IMR-90 (cell line): ENCODE data around the gene DOK1. TPM values are rescaled to one million over a fixed set of nuclear protein-coding genes. Genes with fewer than 3 reads are reported as not detected.

ENCODE experiments used
- ATAC-seq: fragments of 200-7000 bp; cut with Tn5 transposase; 2 replicates; pipeline ENCODE4 v1.9.1; 2020; ENCODE audit warnings: low read depth, mild to moderate bottlenecking, moderate library complexity
- BruUV-seq: library from RNA; stranded (reverse); fragments of 400-500 nt; replicated peaks from 2 replicates; lab custom pipeline; 2021; lab: Mats Ljungman, UMichigan
- CTCF ChIA-PET: fragments of 300-600 bp; formaldehyde crosslinking; extraction: SDS; loops from one replicate; lab custom pipeline; 2021; ENCODE audit warnings: antibody characterized with exemption; lab: Yijun Ruan, JAX
- POLR2A ChIA-PET: fragments of 300-600 bp; sonication (Branson Sonifier 250); formaldehyde crosslinking; loops from one replicate; lab custom pipeline; 2022; ENCODE audit warnings: antibody characterized with exemption; ENCODE audit not compliant: unreplicated experiment; lab: Charles Lee
- DNase-seq: peaks from one replicate; pipeline ENCODE4 v3.0.0; 2013
- H2AFZ ChIP-seq: replicated peaks from 2 replicates; pipeline ENCODE3; 2013; ENCODE audit warnings: low read length, mild to moderate bottlenecking; ENCODE audit not compliant: poor library complexity
- H2AK5ac ChIP-seq: 2 replicates; pipeline ENCODE4 v1.6.1; 2013; ENCODE audit warnings: low read depth, low read length, inconsistent platforms
- H2AK9ac ChIP-seq: replicated peaks from 2 replicates; pipeline ENCODE3; 2013; ENCODE audit warnings: mild to moderate bottlenecking, low read depth, low read length, moderate library complexity; ENCODE audit not compliant: poor library complexity
- H2BK120ac ChIP-seq: 2 replicates; pipeline ENCODE4 v1.6.1; 2013; ENCODE audit warnings: low read depth, low read length, inconsistent platforms
- H2BK15ac ChIP-seq: 3 replicates; pipeline ENCODE4 v1.6.1; 2013; ENCODE audit warnings: low read depth, low read length, inconsistent platforms
- H2BK20ac ChIP-seq: 2 replicates; pipeline ENCODE4 v1.6.1; 2013; ENCODE audit warnings: low read depth, mild to moderate bottlenecking, inconsistent platforms, low read length, moderate library complexity
- H2BK5ac ChIP-seq: 2 replicates; pipeline ENCODE4 v1.6.1; 2013; ENCODE audit warnings: mild to moderate bottlenecking, low read depth, low read length, inconsistent platforms; ENCODE audit not compliant: poor library complexity, severe bottlenecking
- H3K14ac ChIP-seq: replicated peaks from 2 replicates; pipeline ENCODE4 v1.6.1; 2013; ENCODE audit warnings: low read depth, low read length, inconsistent platforms
- H3K18ac ChIP-seq: 2 replicates; pipeline ENCODE4 v1.6.1; 2013; ENCODE audit warnings: low read depth, low read length, control low read depth
- H3K23ac ChIP-seq: 2 replicates; pipeline ENCODE4 v1.6.1; 2013; ENCODE audit warnings: low read depth, low read length, inconsistent platforms
- H3K27ac ChIP-seq: 2 replicates; pipeline ENCODE4 v1.5.1; 2013; ENCODE audit warnings: mild to moderate bottlenecking, control low read depth, low read length; ENCODE audit not compliant: insufficient read depth
- H3K27me3 ChIP-seq: 2 replicates; pipeline ENCODE4 v1.6.1; 2013; ENCODE audit warnings: low read length; ENCODE audit not compliant: control insufficient read depth, insufficient read depth
- H3K36me3 ChIP-seq: 2 replicates; pipeline ENCODE4 v1.6.1; 2013; ENCODE audit warnings: low read length, mixed read lengths; ENCODE audit not compliant: control insufficient read depth, insufficient read depth
- H3K4ac ChIP-seq: 2 replicates; pipeline ENCODE4 v1.6.1; 2013; ENCODE audit warnings: low read depth, low read length, inconsistent platforms
- H3K4me1 ChIP-seq: 2 replicates; pipeline ENCODE4 v1.6.1; 2013; ENCODE audit warnings: low read length, mixed read lengths; ENCODE audit not compliant: control insufficient read depth, insufficient read depth
- H3K4me2 ChIP-seq: 2 replicates; pipeline ENCODE4 v1.6.1; 2013; ENCODE audit warnings: low read depth, mild to moderate bottlenecking, control low read depth, low read length, moderate library complexity
- H3K4me3 ChIP-seq: 2 replicates; pipeline ENCODE4 v1.5.1; 2013; ENCODE audit warnings: low read depth, mild to moderate bottlenecking, control low read depth, low read length, moderate library complexity; ENCODE audit not compliant: insufficient read depth
- H3K56ac ChIP-seq: 2 replicates; pipeline ENCODE4 v1.6.1; 2013; ENCODE audit warnings: low read length, inconsistent platforms; ENCODE audit not compliant: insufficient read depth; ENCODE audit errors: extremely low read depth
- H3K79me1 ChIP-seq, 2 experiments: 2 replicates each; pipeline ENCODE4 v1.6.1; 2013; ENCODE audit warnings: low read length in 2 of 2, inconsistent platforms in 1 of 2, low read depth in 1 of 2
- H3K9ac ChIP-seq: 2 replicates; pipeline ENCODE4 v1.6.1; 2013; ENCODE audit warnings: low read depth, low read length, control low read depth
- H3K9me1 ChIP-seq: 2 replicates; pipeline ENCODE4 v1.6.1; 2013; ENCODE audit warnings: low read length, inconsistent platforms; ENCODE audit not compliant: insufficient read depth
- H3K9me3 ChIP-seq: 2 replicates; pipeline ENCODE4 v1.6.1; 2013; ENCODE audit warnings: low read length; ENCODE audit not compliant: control insufficient read depth, insufficient read depth
- H4K20me1 ChIP-seq: 2 replicates; pipeline ENCODE4 v1.6.1; 2013; ENCODE audit warnings: low read length, inconsistent platforms; ENCODE audit not compliant: insufficient read depth
- H4K5ac ChIP-seq: 2 replicates; pipeline ENCODE4 v1.6.1; 2013; ENCODE audit warnings: mild to moderate bottlenecking, low read depth, low read length, control low read depth
- H4K8ac ChIP-seq, 2 experiments: 2 replicates each; pipeline ENCODE4 v1.6.1; 2013; ENCODE audit warnings: low read depth in 2 of 2, low read length in 2 of 2, control low read depth in 1 of 2, inconsistent platforms in 1 of 2
- H4K91ac ChIP-seq: 2 replicates; pipeline ENCODE4 v1.6.1; 2013; ENCODE audit warnings: low read depth, low read length, inconsistent platforms; ENCODE audit not compliant: insufficient read depth
- BHLHE40 ChIP-seq: fragments of 150-350 bp; IDR thresholded peaks from 2 replicates; pipeline ENCODE4 v1.6.1; 2016; ENCODE audit warnings: mild to moderate bottlenecking, low read depth, low read length
- CHD1 ChIP-seq: IDR thresholded peaks from 2 replicates; pipeline ENCODE4 v1.6.1; 2012; ENCODE audit warnings: low read depth, low read length, improper control_type of control experiment
- FOS ChIP-seq: fragments of 150-350 bp; IDR thresholded peaks from 2 replicates; pipeline ENCODE4 v1.6.1; 2016; ENCODE audit warnings: low read depth, low read length
- MAFK ChIP-seq: IDR thresholded peaks from 2 replicates; pipeline ENCODE4 v1.6.1; 2012; ENCODE audit warnings: low read depth, low read length, improper control_type of control experiment
- MAZ ChIP-seq: IDR thresholded peaks from 2 replicates; pipeline ENCODE4 v1.6.1; 2012; ENCODE audit warnings: low read depth, mild to moderate bottlenecking, low read length, improper control_type of control experiment, moderate library complexity, borderline replicate concordance
- MXI1 ChIP-seq: IDR thresholded peaks from 2 replicates; pipeline ENCODE4 v1.6.1; 2012; ENCODE audit warnings: low read depth, mild to moderate bottlenecking, low read length, moderate library complexity, borderline replicate concordance
- RAD21 ChIP-seq: IDR thresholded peaks from 2 replicates; pipeline ENCODE4 v1.6.1; 2012; ENCODE audit warnings: low read length, improper control_type of control experiment
- RCOR1 ChIP-seq: IDR thresholded peaks from 2 replicates; pipeline ENCODE4 v1.6.1; 2012; ENCODE audit warnings: mild to moderate bottlenecking, low read length, improper control_type of control experiment; ENCODE audit not compliant: insufficient replicate concordance
- SMC3 ChIP-seq: fragments of 150-350 bp; IDR thresholded peaks from 2 replicates; pipeline ENCODE4 v1.6.1; 2016; ENCODE audit warnings: low read depth, mild to moderate bottlenecking, antibody characterized with exemption, low read length, moderate library complexity
- WGBS, 2 experiments: methylation state at CpG; one replicate each; pipeline versions ENCODE4 v1.1.5 to v1.1.7; 2013; ENCODE audit warnings: missing lambda C conversion rate in 2 of 2; ENCODE audit not compliant: insufficient read length in 1 of 2; ENCODE audit errors: extremely low coverage in 2 of 2; 5-methylcytosine and 5-hydroxymethylcytosine counted together
- dilution Hi-C: fragments of 300-500 bp; cut with HindIII; formaldehyde crosslinking; loops from one replicate; pipeline ENCODE4 v1.14.3; 2018; ENCODE audit warnings: low sequenced_read_pairs; ENCODE audit not compliant: unreplicated experiment
- in situ Hi-C: fragments of 300-500 bp; cut with MboI; formaldehyde crosslinking; loops from 3 replicates; pipeline ENCODE4 v1.14.3; 2019; ENCODE audit warnings: low sequenced_read_pairs, inconsistent platforms, mixed read lengths
- intact Hi-C: fragments of 100-400 bp; cut with micrococcal nuclease; formaldehyde crosslinking; loops from 2 replicates; pipeline ENCODE4 v1.10.0; 2022
- polyA plus RNA-seq, 3 experiments: library from polyadenylated mRNA; depleted of rRNA; stranded (reverse); fragments of >200 nt; gene quantifications; 2 replicates each; pipeline ENCODE4 v1.2.3, GENCODE V29; 2012; ENCODE audit warnings: low replicate concordance in 1 of 3
- total RNA-seq: library from RNA; depleted of rRNA; stranded (reverse); fragments of >200 nt; gene quantifications from 2 replicates; pipeline ENCODE4 v1.2.3, GENCODE V29; 2012
- TF ChIP-seq, protein P1 (sequence below): fragments of 150-350 bp; IDR thresholded peaks from 2 replicates; pipeline ENCODE4 v1.6.1; 2016; ENCODE audit warnings: low read depth, mild to moderate bottlenecking, low read length, moderate library complexity, borderline replicate concordance

The DOK1 gene
- total and polyA plus RNA-seq, 2 of the 4 experiments (the other 2 are of a cell fraction) = 15.4 to 17.6 TPM

DNA sequence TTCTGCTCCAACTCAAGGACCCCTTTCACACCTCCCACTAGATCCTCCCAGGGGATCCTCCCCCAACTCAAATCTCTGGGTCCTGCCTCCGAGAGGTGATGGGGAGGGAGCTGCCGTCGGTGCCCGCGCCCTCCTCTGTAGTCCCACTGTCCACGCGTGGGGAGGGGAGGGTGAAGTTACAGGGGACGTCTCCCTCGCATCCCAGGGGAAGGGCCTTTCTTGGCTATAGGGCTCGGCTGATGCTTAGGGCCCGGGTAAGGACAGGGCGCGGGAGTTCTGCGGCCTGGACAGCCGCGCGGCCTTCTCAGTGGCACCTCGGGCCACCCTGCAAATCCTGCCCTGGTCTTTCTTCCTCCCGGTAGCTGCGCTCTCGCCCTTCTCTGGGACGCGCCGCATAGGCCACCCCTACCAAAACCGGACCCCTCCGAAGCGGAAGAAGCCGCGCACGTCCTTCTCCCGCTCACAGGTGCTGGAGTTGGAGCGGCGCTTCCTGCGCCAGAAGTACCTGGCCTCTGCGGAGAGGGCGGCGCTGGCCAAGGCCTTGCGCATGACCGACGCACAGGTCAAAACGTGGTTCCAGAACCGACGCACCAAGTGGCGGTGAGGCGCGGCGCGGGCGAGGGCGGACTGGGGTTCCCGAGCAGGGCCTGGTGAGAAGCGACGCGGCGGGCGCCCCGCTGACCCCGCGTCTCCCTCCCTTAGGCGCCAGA is 39.1 kb upstream of the DOK1 start:
- Histone ChIP-seq H2BK120ac (no peak overlapping the region), H2AK9ac (peak overlapping the region; percentile 3), H3K9ac (no peak overlapping the region), H3K56ac (no peak overlapping the region), H3K18ac (no peak overlapping the region), H3K27ac (no peak overlapping the region), H4K8ac (no peak overlapping the region), H3K4me2 (no peak overlapping the region), H3K9me3 (peaks cover 20% of the 10 kb centered on the region), H3K36me3 (no peaks in the 10 kb centered on the region), H3K79me1 (no peaks in the 10 kb centered on the region), H3K4ac (no peak overlapping the region), H4K91ac (no peak overlapping the region), H3K14ac (no peak overlapping the region), H3K27me3 (peaks cover 90% of the 10 kb centered on the region), H2AK5ac (no peak overlapping the region), H4K5ac (no peak overlapping the region), H2BK15ac (no peak overlapping the region), H3K9me1 (no peaks in the 10 kb centered on the region), H4K20me1 (0 out of 2 replicates have a peak, but pooled peaks cover 5% of the 10 kb centered on the region), H3K4me1 (no peaks in the 10 kb centered on the region), H2AFZ (peak overlapping the region; percentile 59), H3K4me3 (no peak overlapping the region), H2BK5ac (no peak overlapping the region), H3K23ac (no peak overlapping the region), H2BK20ac (no peak overlapping the region)
- in situ Hi-C loops (no loop called here), dilution Hi-C loops (no loop called here), intact Hi-C loops (no loop called here)
- DNase-seq = no peak
- WGBS, 2 experiments = 11% methylated on average over 52 of the region's 60 CpGs; no CpG with 5 or more reads in 1 of the 2 experiments
- no peak for ATAC-seq
- ChIA-PET POLR2A (no interaction called here), CTCF (no interaction called here)
- TF ChIP-seq BHLHE40 (no peak), MAFK (no peak), FOS (no peak), RAD21 (no peak), MAZ (no peak), MXI1 (no peak), SMC3 (no peak), RCOR1 (no peak), CHD1 (no peak)
- TF ChIP-seq, protein P1, sequence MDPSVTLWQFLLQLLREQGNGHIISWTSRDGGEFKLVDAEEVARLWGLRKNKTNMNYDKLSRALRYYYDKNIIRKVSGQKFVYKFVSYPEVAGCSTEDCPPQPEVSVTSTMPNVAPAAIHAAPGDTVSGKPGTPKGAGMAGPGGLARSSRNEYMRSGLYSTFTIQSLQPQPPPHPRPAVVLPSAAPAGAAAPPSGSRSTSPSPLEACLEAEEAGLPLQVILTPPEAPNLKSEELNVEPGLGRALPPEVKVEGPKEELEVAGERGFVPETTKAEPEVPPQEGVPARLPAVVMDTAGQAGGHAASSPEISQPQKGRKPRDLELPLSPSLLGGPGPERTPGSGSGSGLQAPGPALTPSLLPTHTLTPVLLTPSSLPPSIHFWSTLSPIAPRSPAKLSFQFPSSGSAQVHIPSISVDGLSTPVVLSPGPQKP = no peak
- BruUV-seq = no TSS peak
